Liver (tissue), 9 donors: ENCODE measurements around the gene COX4I1. TPM values are rescaled to one million over a fixed set of nuclear protein-coding genes. Genes with fewer than 3 reads are reported as not detected.

Experiments
- DNase-seq: peaks from one replicate; pipeline ENCODE4 v3.0.0-alpha.2; 2017; ENCODE audit warnings: low spot score
- H3K27ac ChIP-seq, 2 donors: one replicate each; pipeline ENCODE4 v1.7.0; 2013; ENCODE audit warnings: inconsistent platforms in 2 of 2, low read length in 2 of 2, control low read depth in 1 of 2, low read depth in 1 of 2, mild to moderate bottlenecking in 1 of 2
- H3K27me3 ChIP-seq, 4 donors: one replicate each; pipeline versions ENCODE4 v1.6.1 to v1.7.0; 2013; ENCODE audit warnings: low read length in 3 of 4, inconsistent platforms in 1 of 4, mild to moderate bottlenecking in 1 of 4, moderate library complexity in 1 of 4; ENCODE audit not compliant: control insufficient read depth in 4 of 4, insufficient read depth in 4 of 4
- H3K36me3 ChIP-seq, 4 donors: one replicate each; pipeline versions ENCODE4 v1.6.1 to v1.7.0; 2013; ENCODE audit warnings: low read length in 3 of 4, mild to moderate bottlenecking in 3 of 4, low read depth in 1 of 4, moderate library complexity in 1 of 4; ENCODE audit not compliant: control insufficient read depth in 4 of 4, insufficient read depth in 3 of 4
- H3K4me1 ChIP-seq, 4 donors: one replicate each; pipeline versions ENCODE4 v1.6.1 to v1.7.0; 2013; ENCODE audit warnings: low read length in 3 of 4, mild to moderate bottlenecking in 3 of 4, moderate library complexity in 1 of 4; ENCODE audit not compliant: control insufficient read depth in 4 of 4, insufficient read depth in 4 of 4
- H3K4me3 ChIP-seq, 3 donors: one replicate each; pipeline versions ENCODE4 v1.6.1 to v1.7.0; 2013; ENCODE audit warnings: low read length in 3 of 3, control low read depth in 1 of 3, low read depth in 1 of 3, mild to moderate bottlenecking in 1 of 3
- H3K9ac ChIP-seq, 2 donors: one replicate each; pipeline ENCODE4 v1.7.0; 2013; ENCODE audit warnings: low read length in 2 of 2, mild to moderate bottlenecking in 2 of 2, moderate library complexity in 2 of 2, control low read depth in 1 of 2, low read depth in 1 of 2
- H3K9me3 ChIP-seq, 4 donors: one replicate each; pipeline versions ENCODE4 v1.6.1 to v1.7.0; 2013; ENCODE audit warnings: low read length in 3 of 4; ENCODE audit not compliant: control insufficient read depth in 4 of 4
- EGR1 ChIP-seq, 2 donors: IDR thresholded peaks; 2 replicates each; pipeline ENCODE4 v1.6.1; 2016 to 2018; ENCODE audit warnings: antibody characterized with exemption in 2 of 2, low read depth in 2 of 2
- FOXA1 ChIP-seq: IDR thresholded peaks from 2 replicates; pipeline ENCODE4 v1.6.1; 2016; ENCODE audit warnings: antibody characterized with exemption
- FOXA2 ChIP-seq: IDR thresholded peaks from 2 replicates; pipeline ENCODE4 v1.6.1; 2016; ENCODE audit warnings: antibody characterized with exemption
- GABPA ChIP-seq, 2 donors: IDR thresholded peaks in 1 of 2; conservative IDR thresholded peaks in 1 of 2; 2 replicates each; pipeline ENCODE4 v1.6.1; 2016; ENCODE audit warnings: antibody characterized with exemption in 2 of 2, mild to moderate bottlenecking in 1 of 2, moderate library complexity in 1 of 2
- HNF4A ChIP-seq, 2 donors: conservative IDR thresholded peaks; 2 replicates each; pipeline ENCODE4 v1.6.1; 2016; ENCODE audit warnings: antibody characterized with exemption in 2 of 2, mild to moderate bottlenecking in 2 of 2
- HNF4G ChIP-seq: IDR thresholded peaks from 2 replicates; pipeline ENCODE4 v1.6.1; 2016; ENCODE audit warnings: antibody characterized with exemption
- JUND ChIP-seq, 2 donors: IDR thresholded peaks; 2 replicates each; pipeline ENCODE4 v1.6.1; 2016; ENCODE audit warnings: antibody characterized with exemption in 2 of 2
- NR2F2 ChIP-seq: IDR thresholded peaks from 2 replicates; pipeline ENCODE4 v1.6.1; 2016; ENCODE audit warnings: antibody characterized with exemption
- RAD21 ChIP-seq, 2 donors: IDR thresholded peaks; 2 replicates each; pipeline ENCODE4 v1.6.1; 2016; ENCODE audit warnings: antibody characterized with exemption in 2 of 2, mild to moderate bottlenecking in 2 of 2
- RXRA ChIP-seq, 2 donors: IDR thresholded peaks; 2 replicates each; pipeline ENCODE4 v1.6.1; 2017 to 2018; ENCODE audit warnings: antibody characterized with exemption in 2 of 2, mild to moderate bottlenecking in 1 of 2
- SP1 ChIP-seq: IDR thresholded peaks from 2 replicates; pipeline ENCODE4 v1.6.1; 2018; ENCODE audit warnings: antibody characterized with exemption, mild to moderate bottlenecking
- TAF1 ChIP-seq: conservative IDR thresholded peaks from 2 replicates; pipeline ENCODE4 v1.6.1; 2016; ENCODE audit warnings: antibody characterized with exemption, mild to moderate bottlenecking
- YY1 ChIP-seq: IDR thresholded peaks from 2 replicates; pipeline ENCODE4 v1.6.1; 2016; ENCODE audit warnings: antibody characterized with exemption, mild to moderate bottlenecking
- ZBTB33 ChIP-seq: IDR thresholded peaks from 2 replicates; pipeline ENCODE4 v1.6.1; 2016; ENCODE audit warnings: antibody characterized with exemption
- WGBS: extraction: QIAGEN DNeasy Blood & Tissue Kit; methylation state at CpG from one replicate; pipeline ENCODE4 v1.1.7; 2013; 5-methylcytosine and 5-hydroxymethylcytosine counted together
- polyA plus RNA-seq, 2 donors: library from polyadenylated mRNA; stranded (reverse) in 1 of 2; unstranded in 1 of 2; fragments of 200-250 nt in 1 of 2; fragments of >200 nt in 1 of 2; fragmentation: Nextera tagmentation in 1 of 2; extraction: Ambion mirVana in 1 of 2; gene quantifications; one replicate each; pipeline versions ENCODE4 v1.2.1 to v1.2.3, GENCODE V29; 2013 to 2015
- total RNA-seq, 2 donors: library from RNA; depleted of rRNA; stranded (reverse); fragments of >200 nt; gene quantifications; one replicate each; pipeline ENCODE4 v1.2.3, GENCODE V29; 2014
- TF ChIP-seq, protein P1 (sequence below): IDR thresholded peaks from 2 replicates; pipeline ENCODE4 v1.6.1; 2016; ENCODE audit warnings: antibody characterized with exemption
- TF ChIP-seq, protein P2 (sequence below): IDR thresholded peaks from 2 replicates; pipeline ENCODE4 v1.6.1; 2016; ENCODE audit warnings: antibody characterized with exemption
- TF ChIP-seq, protein P3 (sequence below): fragments of 150-350 bp; IDR thresholded peaks from 2 replicates; pipeline ENCODE4 v1.5.1; 2017; ENCODE audit warnings: improper control_type of control experiment, low read depth, low read length; ENCODE audit not compliant: missing input control
- TF ChIP-seq, protein P4 (sequence below): IDR thresholded peaks from 2 replicates; pipeline ENCODE4 v1.6.1; 2016; ENCODE audit warnings: antibody characterized with exemption, mild to moderate bottlenecking
- donor health status: healthy.
- donor health status: healthy.
- donor health status: healthy.
- donor health status: healthy.
- donor health status: healthy.

COX4I1 gene
- total and polyA plus RNA-seq, 4 donors, result 186 to 576 (median 331) TPM

GRCh38 chr16:85847681-85848601 lies 48.4 kb downstream of the COX4I1 start:
- H3K4me1 ChIP-seq, result peaks cover 4 to 37% (median 22%) of the 10 kb centered on the region in 4 donors
- peaks cover 0 to 4% (median 0%) of the 10 kb centered on the region in 4 donors for H3K36me3 ChIP-seq
- H3K9ac ChIP-seq, result peak overlapping the region; percentile 43 to 65
- peak overlapping the region; percentile 88 to 97 for H3K27ac ChIP-seq
- H3K27me3 ChIP-seq, result no peaks in the 10 kb centered on the region
- H3K4me3 ChIP-seq, result peak overlapping the region; percentile 28 to 80 (median 44)
- 27% methylated on average over 39 of the region's 39 CpGs for WGBS
- peak; percentile 57 for DNase-seq
- H3K9me3 ChIP-seq, result no peaks in the 10 kb centered on the region
- peak; percentile 90 for TF ChIP-seq SP1
- peak; percentile 88 to 90 for TF ChIP-seq HNF4A (conservative IDR thresholded peaks at IDR 0.05)
- peak; percentile 69 for TF ChIP-seq FOXA2
- TF ChIP-seq ZBTB33, result peak; percentile 56
- TF ChIP-seq, protein P1, sequence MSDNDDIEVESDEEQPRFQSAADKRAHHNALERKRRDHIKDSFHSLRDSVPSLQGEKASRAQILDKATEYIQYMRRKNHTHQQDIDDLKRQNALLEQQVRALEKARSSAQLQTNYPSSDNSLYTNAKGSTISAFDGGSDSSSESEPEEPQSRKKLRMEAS, result peak; percentile 73
- TF ChIP-seq GABPA (IDR thresholded peaks at IDR 0.05 in 1 of 2, conservative IDR thresholded peaks at IDR 0.05 in 1 of 2), result peak in 1 of 2 donors; percentile 71
- TF ChIP-seq RXRA (IDR thresholded peaks at IDR 0.05), result peak; percentile 64 to 81
- TF ChIP-seq, protein P2, sequence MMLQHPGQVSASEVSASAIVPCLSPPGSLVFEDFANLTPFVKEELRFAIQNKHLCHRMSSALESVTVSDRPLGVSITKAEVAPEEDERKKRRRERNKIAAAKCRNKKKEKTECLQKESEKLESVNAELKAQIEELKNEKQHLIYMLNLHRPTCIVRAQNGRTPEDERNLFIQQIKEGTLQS, result peak; percentile 22
- no peak for TF ChIP-seq NR2F2
- TF ChIP-seq, protein P3, sequence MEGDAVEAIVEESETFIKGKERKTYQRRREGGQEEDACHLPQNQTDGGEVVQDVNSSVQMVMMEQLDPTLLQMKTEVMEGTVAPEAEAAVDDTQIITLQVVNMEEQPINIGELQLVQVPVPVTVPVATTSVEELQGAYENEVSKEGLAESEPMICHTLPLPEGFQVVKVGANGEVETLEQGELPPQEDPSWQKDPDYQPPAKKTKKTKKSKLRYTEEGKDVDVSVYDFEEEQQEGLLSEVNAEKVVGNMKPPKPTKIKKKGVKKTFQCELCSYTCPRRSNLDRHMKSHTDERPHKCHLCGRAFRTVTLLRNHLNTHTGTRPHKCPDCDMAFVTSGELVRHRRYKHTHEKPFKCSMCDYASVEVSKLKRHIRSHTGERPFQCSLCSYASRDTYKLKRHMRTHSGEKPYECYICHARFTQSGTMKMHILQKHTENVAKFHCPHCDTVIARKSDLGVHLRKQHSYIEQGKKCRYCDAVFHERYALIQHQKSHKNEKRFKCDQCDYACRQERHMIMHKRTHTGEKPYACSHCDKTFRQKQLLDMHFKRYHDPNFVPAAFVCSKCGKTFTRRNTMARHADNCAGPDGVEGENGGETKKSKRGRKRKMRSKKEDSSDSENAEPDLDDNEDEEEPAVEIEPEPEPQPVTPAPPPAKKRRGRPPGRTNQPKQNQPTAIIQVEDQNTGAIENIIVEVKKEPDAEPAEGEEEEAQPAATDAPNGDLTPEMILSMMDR, result no peak
- TF ChIP-seq JUND (IDR thresholded peaks at IDR 0.05), result peak in 1 of 2 donors; percentile 47
- TF ChIP-seq, protein P4, sequence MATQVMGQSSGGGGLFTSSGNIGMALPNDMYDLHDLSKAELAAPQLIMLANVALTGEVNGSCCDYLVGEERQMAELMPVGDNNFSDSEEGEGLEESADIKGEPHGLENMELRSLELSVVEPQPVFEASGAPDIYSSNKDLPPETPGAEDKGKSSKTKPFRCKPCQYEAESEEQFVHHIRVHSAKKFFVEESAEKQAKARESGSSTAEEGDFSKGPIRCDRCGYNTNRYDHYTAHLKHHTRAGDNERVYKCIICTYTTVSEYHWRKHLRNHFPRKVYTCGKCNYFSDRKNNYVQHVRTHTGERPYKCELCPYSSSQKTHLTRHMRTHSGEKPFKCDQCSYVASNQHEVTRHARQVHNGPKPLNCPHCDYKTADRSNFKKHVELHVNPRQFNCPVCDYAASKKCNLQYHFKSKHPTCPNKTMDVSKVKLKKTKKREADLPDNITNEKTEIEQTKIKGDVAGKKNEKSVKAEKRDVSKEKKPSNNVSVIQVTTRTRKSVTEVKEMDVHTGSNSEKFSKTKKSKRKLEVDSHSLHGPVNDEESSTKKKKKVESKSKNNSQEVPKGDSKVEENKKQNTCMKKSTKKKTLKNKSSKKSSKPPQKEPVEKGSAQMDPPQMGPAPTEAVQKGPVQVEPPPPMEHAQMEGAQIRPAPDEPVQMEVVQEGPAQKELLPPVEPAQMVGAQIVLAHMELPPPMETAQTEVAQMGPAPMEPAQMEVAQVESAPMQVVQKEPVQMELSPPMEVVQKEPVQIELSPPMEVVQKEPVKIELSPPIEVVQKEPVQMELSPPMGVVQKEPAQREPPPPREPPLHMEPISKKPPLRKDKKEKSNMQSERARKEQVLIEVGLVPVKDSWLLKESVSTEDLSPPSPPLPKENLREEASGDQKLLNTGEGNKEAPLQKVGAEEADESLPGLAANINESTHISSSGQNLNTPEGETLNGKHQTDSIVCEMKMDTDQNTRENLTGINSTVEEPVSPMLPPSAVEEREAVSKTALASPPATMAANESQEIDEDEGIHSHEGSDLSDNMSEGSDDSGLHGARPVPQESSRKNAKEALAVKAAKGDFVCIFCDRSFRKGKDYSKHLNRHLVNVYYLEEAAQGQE, result peak; percentile 79
- TF ChIP-seq TAF1, result peak; percentile 91
- peak; percentile 65 for TF ChIP-seq HNF4G
- TF ChIP-seq YY1, result peak; percentile 83
- peak in 1 of 2 donors; percentile 77 for TF ChIP-seq EGR1 (IDR thresholded peaks at IDR 0.05; ENCODE audit: low read depth in 2 of 2)
- TF ChIP-seq FOXA1, result peak; percentile 23
- peak; percentile 22 to 42 for TF ChIP-seq RAD21 (IDR thresholded peaks at IDR 0.05)
